Keratinocyte (primary cell): ENCODE measurements around the gene DCDC2. TPM values are rescaled to one million over a fixed set of nuclear protein-coding genes. Genes with fewer than 3 reads are reported as not detected.

Experiments used
- DNase-seq: peaks from one replicate; pipeline ENCODE4 v3.0.0-alpha.2; 2011; ENCODE audit warnings: low read depth, missing footprints, low spot score
- FAIRE-seq: peaks from 2 replicates; lab custom pipeline; 2011; peaks lifted over from hg19 to GRCh38; lab: Jason Lieb, UNC
- H2AFZ ChIP-seq: 2 replicates; pipeline ENCODE4 v1.6.0; 2012; ENCODE audit warnings: low read length, control low read depth, inconsistent platforms; ENCODE audit not compliant: control insufficient read depth
- H3K27ac ChIP-seq: 2 replicates; pipeline ENCODE4 v1.5.1; 2011; ENCODE audit warnings: low read length; ENCODE audit not compliant: control insufficient read depth, insufficient read depth
- H3K27me3 ChIP-seq: 3 replicates; pipeline ENCODE4 v1.6.0; 2011; ENCODE audit warnings: low read length; ENCODE audit not compliant: control insufficient read depth, insufficient read depth; ENCODE audit errors: extremely low read depth
- H3K36me3 ChIP-seq, 2 experiments: 2 replicates in 1 of 2; 3 replicates in 1 of 2; pipeline ENCODE4 v1.5.1; 2011; ENCODE audit warnings: low read length in 2 of 2, mild to moderate bottlenecking in 1 of 2; ENCODE audit not compliant: control insufficient read depth in 2 of 2, insufficient read depth in 2 of 2; ENCODE audit errors: extremely low read depth in 1 of 2
- H3K4me1 ChIP-seq: 3 replicates; pipeline ENCODE4 v1.5.1; 2011; ENCODE audit warnings: low read length; ENCODE audit not compliant: control insufficient read depth, insufficient read depth; ENCODE audit errors: extremely low read depth
- H3K4me2 ChIP-seq: 3 replicates; pipeline ENCODE4 v1.6.0; 2011; ENCODE audit warnings: low read depth, low read length; ENCODE audit not compliant: control insufficient read depth, insufficient read depth; ENCODE audit errors: extremely low read depth
- H3K4me3 ChIP-seq, 3 experiments: fragments of 200-600 bp in 1 of 3; sonication (generic) in 1 of 3; 2 replicates in 2 of 3; 3 replicates in 1 of 3; pipeline ENCODE4 v1.5.1; 2011 to 2016; ENCODE audit warnings: low read length in 3 of 3, mild to moderate bottlenecking in 3 of 3, control low read depth in 2 of 3, inconsistent platforms in 1 of 3, low read depth in 1 of 3, mixed read lengths in 1 of 3, mixed run types in 1 of 3, moderate library complexity in 1 of 3; ENCODE audit not compliant: control insufficient read depth in 2 of 3, insufficient read depth in 2 of 3; ENCODE audit errors: extremely low read depth in 1 of 3
- H3K79me2 ChIP-seq: 2 replicates; pipeline ENCODE4 v1.6.0; 2012; ENCODE audit warnings: low read length; ENCODE audit not compliant: control insufficient read depth, insufficient read depth
- H3K9ac ChIP-seq: 3 replicates; pipeline ENCODE4 v1.6.0; 2011; ENCODE audit warnings: low read length; ENCODE audit not compliant: control insufficient read depth, insufficient read depth; ENCODE audit errors: extremely low read depth
- H3K9me1 ChIP-seq: 3 replicates; pipeline ENCODE4 v1.6.0; 2011; ENCODE audit warnings: low read length; ENCODE audit not compliant: control insufficient read depth, insufficient read depth; ENCODE audit errors: extremely low read depth
- H3K9me3 ChIP-seq: 2 replicates; pipeline ENCODE4 v1.5.1; 2012; ENCODE audit warnings: low read depth, low read length; ENCODE audit not compliant: control insufficient read depth
- H4K20me1 ChIP-seq: 3 replicates; pipeline ENCODE4 v1.6.0; 2011; ENCODE audit warnings: low read length; ENCODE audit not compliant: control insufficient read depth, insufficient read depth; ENCODE audit errors: extremely low read depth
- CTCF ChIP-seq, 3 experiments: IDR thresholded peaks in 1 of 3; conservative IDR thresholded peaks in 1 of 3; optimal IDR thresholded peaks in 1 of 3; 2 replicates in 2 of 3; 3 replicates in 1 of 3; pipeline versions ENCODE3 to v1.5.1; 2011; ENCODE audit warnings: low read length in 3 of 3, mild to moderate bottlenecking in 3 of 3, moderate library complexity in 2 of 3, control low read depth in 1 of 3, inconsistent platforms in 1 of 3; ENCODE audit not compliant: insufficient read depth in 2 of 3; ENCODE audit errors: extremely low read depth in 1 of 3
- EZH2 ChIP-seq: IDR thresholded peaks from one replicate; pipeline ENCODE4 v1.6.1; 2012; ENCODE audit warnings: inconsistent platforms, mild to moderate bottlenecking, low read length, moderate library complexity
- dilution Hi-C: fragments of 300-500 bp; cut with MboI; formaldehyde crosslinking; loops from one replicate; pipeline ENCODE4 v1.7.0; 2020; ENCODE audit warnings: low sequenced_read_pairs; ENCODE audit not compliant: extremely low pct_ligation_motif_present
- polyA plus RNA-seq, 5 experiments: library from polyadenylated mRNA; depleted of rRNA in 3 of 5; stranded (reverse) in 3 of 5; stranded (forward) in 1 of 5; unstranded in 1 of 5; fragments of >200 nt; gene quantifications; 1 replicate in 1 of 5; 2 replicates in 3 of 5; 3 replicates in 1 of 5; pipeline versions ENCODE4 v1.2.1 to v1.2.3, GENCODE V29; 2011 to 2012; ENCODE audit warnings: missing spikeins in 2 of 5, low read depth in 1 of 5, low replicate concordance in 1 of 5

Gene DCDC2
- polyA plus RNA-seq, 1 donor (not counting 4 experiments of a cell fraction or from before 2014, with no cell fraction given): 0.10 TPM

- no peak overlapping the region for H3K4me3 ChIP-seq
- no peak for DNase-seq
- TF ChIP-seq EZH2: no peak
- no peak for TF ChIP-seq CTCF (optimal IDR thresholded peaks at IDR 0.05 in 1 of 3, IDR thresholded peaks at IDR 0.05 in 1 of 3, conservative IDR thresholded peaks at IDR 0.05 in 1 of 3; ENCODE audit: extremely low read depth in 1 of 3, insufficient read depth in 2 of 3, low read length in 3 of 3)
Measured at GRCh38 chr6:24356310-24356973, 1.4 kb downstream of the DCDC2 start.

GRCh38 chr6:24355393-24355792, 2.5 kb downstream of the DCDC2 start:
- FAIRE-seq (no peak), DNase-seq (no peak)
- no peaks in the 10 kb centered on the region for H3K9me1 ChIP-seq
- peaks cover 11% of the 10 kb centered on the region for H3K4me1 ChIP-seq
- H2AFZ ChIP-seq: no peak overlapping the region
- H3K9me3 ChIP-seq: no peaks in the 10 kb centered on the region
- no peaks in the 10 kb centered on the region for H3K79me2 ChIP-seq
- no peak overlapping the region for H3K27ac ChIP-seq
- H3K27me3 ChIP-seq: peaks cover 14% of the 10 kb centered on the region
- TF ChIP-seq EZH2 (no peak), CTCF (optimal IDR thresholded peaks at IDR 0.05 in 1 of 3, IDR thresholded peaks at IDR 0.05 in 1 of 3, conservative IDR thresholded peaks at IDR 0.05 in 1 of 3; ENCODE audit: extremely low read depth in 1 of 3, insufficient read depth in 2 of 3, low read length in 3 of 3) (no peak)
- H4K20me1 ChIP-seq: no peaks in the 10 kb centered on the region
- H3K4me2 ChIP-seq: no peak overlapping the region
- dilution Hi-C loops: no loop called here
- H3K4me3 ChIP-seq: no peak overlapping the region
- no peaks in the 10 kb centered on the region for H3K36me3 ChIP-seq
- no peak overlapping the region for H3K9ac ChIP-seq

More at GRCh38 chr6:24356310-24356973, 1.4 kb downstream of the DCDC2 start:
- Histone ChIP-seq H3K27ac (no peak overlapping the region), H3K9ac (no peak overlapping the region), H3K79me2 (no peaks in the 10 kb centered on the region), H2AFZ (no peak overlapping the region), H3K9me3 (no peaks in the 10 kb centered on the region), H3K36me3 (no peaks in the 10 kb centered on the region), H3K4me1 (peaks cover 11% of the 10 kb centered on the region), H3K4me2 (no peak overlapping the region), H3K27me3 (peaks cover 14% of the 10 kb centered on the region), H3K9me1 (no peaks in the 10 kb centered on the region), H4K20me1 (no peaks in the 10 kb centered on the region)
- FAIRE-seq: no peak
- dilution Hi-C loops: no loop called here
